ENCODE measurements around the gene ZNF629. TPM values are rescaled to one million over a fixed set of nuclear protein-coding genes. Genes with fewer than 3 reads are reported as not detected.

The ZNF629 gene
- total RNA-seq, 1 experiment from 2014 or later: 15.9 TPM

DNA sequence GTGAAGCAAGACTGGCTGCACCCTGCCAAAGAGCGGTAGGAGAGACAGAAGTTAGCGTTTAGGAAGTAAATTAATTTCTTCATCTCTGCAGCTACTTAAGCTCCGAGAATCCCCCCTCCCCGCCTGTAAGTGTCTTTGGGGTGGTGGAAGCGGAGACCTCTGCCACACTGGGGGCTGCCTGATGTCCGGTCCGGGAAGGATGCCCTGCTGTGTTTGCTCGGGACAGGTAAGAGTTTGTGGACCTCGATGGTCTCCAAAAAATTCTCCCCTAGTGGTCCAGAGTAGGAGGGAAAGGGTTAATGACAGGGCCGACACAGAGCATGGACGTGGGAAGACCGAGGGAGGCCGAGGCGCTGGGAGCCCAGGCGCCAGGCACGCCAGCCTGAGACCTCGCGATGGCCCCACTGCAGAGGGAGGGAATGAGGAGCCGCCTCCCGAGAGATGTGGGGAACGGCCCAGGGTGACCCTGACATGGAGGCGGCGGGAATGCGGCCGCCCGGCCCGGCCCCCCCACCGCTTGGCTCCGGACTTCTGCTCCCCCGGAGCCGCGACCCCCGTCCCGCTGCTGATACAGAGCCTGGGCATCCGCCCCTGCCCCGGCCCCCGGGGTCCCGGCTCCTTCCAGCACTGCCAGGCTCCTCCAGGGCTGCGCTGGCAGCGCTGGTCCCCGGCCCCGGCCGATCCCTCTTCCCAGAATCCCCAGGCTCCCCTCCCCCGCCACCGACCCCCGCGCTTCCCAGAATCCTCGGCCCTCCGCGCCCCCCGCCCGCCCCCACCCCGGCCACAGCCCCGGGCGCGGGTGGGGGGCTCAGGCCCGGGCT, 680 bp downstream of the ZNF629 start:
- DNase-seq (ENCODE audit: low read depth): no peak

DNA sequence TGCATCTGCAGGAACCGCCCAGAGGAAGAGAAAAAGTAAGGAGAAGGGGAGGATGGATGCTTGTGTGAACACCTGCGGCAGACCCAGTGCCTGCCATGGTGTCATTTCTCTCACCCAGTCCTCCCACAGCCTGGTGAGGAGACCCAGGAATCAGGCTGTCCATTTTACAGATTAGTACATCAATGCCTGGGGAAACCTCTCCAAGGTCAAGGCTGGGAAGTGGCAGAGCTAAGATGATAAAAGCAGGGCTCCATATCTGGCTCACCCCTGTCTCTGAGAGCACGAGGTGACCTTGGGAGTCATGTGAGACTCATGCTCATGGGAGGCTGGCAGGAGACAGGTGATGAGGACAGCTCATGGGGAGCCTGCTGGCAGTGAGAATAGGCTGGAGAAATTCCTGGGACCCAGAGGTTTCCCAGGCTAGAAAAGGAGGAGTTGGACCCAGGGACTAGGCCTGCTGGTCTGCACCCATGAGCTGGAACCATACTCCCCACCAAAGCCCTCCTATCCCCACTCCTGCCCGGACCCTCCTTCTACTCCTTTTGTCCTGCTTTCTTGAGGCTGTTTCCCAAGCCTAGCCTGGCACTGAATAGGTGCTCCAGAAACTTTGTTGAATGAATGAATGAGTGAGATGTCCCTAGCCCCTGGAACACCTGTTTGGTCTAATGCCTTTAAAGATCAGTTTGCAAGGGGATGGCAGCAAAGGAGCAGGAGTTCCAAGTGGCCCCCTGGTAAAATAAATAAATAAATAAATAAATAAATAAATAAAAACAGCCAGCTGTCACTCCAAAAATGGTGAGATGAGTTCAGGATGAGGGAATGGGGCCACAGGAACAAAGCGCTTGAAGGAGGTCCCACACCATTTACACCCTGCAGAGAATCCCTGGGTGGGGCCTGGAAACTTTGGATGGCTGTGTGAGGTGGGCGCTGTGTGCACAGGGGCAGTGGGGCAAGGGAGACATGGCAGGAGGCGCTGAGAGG, 1.6 kb downstream of the ZNF629 start:
- DNase-seq (ENCODE audit: low read depth): no peak

DNA sequence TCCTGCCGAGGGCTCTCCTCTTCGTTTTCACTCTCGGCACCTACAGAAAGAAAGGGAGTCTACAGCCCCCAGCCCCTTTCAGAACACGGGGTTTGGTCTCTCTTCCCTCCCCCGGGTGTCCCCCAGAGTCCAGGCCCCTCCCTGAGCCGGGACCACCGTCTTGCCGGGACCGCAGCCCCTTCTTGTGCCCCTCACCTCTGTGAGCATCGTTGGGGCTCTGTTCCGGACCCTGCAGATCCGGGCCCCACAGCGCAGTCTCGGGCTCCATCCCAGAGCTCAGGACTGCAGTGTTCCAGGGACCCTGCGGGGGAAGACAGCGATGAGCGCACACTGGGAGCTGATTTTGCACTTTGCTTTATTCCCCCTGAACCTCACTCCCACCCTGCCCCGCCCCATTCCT, 2.8 kb downstream of the ZNF629 start:
- no peak for DNase-seq (ENCODE audit: low read depth)

DNA sequence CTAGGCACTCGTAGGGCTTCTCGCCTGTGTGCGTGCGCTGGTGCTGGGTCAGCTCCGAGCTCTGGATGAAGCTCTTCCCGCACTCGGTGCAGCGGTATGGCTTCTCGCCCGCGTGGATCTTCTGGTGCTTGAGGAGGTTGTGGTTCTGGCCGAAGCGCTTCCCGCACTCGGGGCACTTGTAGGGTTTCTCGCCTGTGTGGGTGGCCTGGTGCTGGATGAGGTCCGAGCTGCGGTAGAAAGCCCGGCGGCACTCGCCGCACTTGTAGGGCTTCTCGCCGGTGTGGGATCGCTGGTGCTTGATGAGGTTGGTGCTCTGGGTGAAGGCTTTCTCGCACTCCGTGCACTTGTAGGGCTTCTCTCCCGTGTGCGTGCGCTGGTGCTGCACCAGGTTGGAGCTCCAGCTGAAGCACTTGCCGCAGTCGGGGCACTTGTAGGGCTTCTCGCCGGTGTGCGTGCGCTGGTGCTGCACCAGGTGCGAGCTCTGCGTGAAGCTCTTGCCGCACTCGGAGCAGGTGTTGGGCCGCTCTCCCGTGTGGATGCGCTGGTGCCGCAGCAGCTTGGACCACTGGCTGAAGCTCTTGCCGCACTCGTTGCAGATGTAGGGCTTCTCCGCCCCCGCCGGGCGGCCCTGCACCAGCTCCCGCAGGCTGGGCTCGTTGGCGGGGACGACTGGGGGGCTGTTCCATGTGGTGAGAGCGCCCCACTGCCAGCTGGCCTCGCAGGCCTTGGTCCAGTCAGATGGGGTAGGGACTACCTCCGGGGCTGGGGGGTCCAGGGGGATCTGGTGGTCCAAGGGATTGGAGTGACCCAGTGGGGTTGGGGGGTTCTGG, 3.5 kb downstream of the ZNF629 start:
- no peak for DNase-seq (ENCODE audit: low read depth)

DNA sequence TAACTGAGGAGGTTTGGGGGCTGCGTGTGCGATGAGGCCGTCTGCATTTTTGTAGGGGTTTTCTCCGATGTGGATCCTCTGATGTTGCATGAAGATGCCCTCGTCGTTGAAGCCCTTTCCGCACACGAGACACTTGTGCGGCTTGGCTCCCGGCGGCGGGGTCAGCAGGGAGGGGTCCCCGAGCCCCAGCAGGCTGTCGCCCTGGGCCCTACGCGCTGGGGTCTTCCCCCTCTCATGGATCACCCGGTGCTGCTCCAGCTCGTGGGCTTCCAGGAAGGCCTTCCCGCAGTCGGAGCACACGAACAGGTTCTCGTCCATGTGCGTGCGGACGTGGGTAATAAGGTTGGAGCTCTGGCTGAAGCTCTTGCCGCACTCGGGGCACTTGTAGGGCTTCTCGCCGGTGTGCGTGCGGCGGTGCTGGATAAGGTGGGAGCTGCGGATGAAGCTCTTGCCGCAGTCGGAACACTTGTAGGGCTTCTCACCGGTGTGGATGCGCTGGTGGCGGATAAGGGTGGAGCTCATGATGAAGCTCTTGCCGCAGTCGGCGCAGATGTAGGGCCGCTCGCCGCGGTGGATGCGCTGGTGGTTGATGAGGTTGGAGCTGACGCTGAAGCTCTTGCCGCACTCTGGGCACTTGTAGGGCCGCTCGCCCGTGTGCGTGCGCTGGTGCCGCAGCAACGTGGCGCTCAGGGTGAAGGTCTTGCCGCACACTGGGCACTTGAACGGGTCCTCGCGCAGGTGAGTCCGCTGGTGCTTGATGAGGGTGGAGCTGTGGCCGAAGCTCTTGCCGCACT, 4.3 kb downstream of the ZNF629 start:
- DNase-seq (ENCODE audit: low read depth): no peak

DNA sequence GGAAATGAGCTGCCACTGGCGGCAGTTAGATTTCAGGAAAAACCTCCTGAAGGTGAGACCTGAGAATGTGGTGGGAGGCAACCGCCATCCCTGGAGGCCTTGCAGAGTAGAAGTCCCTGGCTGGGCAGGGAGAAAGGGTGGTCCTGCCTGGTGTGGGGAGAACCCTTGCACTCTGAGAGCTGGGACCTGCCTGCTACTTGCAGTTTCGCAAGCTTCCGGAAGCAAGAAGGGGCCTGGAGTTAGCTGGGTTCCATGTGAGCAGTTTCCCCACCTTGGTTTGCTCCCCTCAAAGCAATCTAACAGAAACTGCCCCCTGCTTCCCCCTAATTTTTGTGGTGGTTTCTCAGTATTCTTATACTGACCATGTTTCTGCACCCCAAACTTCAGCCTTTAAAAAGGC, 6.5 kb downstream of the ZNF629 start:
- DNase-seq (ENCODE audit: low read depth): no peak

DNA sequence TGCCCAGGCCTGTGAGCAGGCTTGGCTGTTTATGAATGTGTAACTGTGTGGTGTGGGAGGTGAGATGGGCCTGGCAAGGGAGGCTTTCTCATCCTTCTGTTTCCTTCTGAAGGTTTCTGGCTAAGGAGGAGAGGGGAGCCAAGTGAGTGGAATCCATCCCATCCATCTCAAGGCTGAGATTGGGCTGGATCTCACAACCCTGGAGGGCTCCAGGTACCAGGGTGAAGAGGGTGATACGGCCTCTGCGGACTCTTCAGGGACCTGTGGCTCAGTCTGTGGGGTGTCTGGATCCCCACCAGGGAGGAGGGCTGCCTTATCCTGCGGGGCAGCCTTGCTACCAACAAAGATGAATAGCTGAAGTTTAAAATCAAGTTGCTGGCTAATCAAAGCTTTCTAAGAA, 7.0 kb downstream of the ZNF629 start:
- DNase-seq (ENCODE audit: low read depth): no peak

DNA sequence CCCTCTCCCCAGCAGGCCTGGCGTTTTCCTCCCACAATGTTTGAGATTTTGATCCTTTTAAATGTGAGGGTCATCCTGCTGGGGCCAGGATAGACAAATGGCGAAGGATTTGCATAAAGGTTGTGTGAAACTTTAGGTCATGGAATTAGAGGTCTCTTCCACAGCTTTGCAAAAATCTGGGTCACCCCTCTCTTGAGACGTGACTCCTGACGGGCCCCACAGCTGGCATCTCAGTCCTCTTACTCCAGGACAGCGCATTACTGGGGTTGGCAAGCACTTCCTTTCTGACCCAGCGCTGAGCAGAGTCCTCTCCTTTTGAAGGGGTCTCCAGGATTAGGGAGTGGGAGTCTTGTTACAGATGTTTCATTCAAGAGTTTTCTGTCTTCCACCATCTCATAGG, 7.4 kb downstream of the ZNF629 start:
- no peak for DNase-seq (ENCODE audit: low read depth)

DNA sequence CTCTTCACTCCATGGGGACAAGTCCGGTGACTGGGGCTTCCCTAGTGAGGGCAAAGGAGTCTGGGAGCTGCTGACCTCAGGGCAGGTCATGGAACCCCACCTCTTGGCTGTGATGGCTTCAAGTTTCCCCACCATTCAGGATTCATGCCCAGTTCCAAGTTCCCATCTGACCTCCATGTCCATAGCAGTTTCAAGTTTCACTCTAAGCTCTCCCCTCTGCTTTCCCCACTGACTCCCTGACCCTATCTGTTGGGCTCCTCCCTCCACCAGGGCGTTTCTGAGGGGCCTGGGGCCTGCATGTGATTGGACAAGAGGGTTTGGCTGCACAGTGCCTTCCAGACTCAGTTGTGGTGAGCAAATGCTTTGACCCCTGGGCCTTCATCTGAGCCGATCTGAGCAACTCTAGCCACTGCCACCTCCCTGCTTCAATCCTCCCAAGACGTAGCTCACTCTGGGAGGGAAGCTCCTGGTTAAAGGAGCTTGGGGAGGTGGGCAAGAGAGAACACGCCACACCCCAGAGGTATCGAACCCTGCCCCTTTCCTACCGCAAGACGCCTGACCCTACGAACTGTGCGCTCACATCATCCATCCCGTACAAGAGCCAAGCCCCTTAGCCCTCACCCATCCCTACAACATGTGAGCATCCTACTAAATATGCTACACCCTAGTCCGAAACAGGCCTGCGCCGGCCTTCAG, 8.3 kb downstream of the ZNF629 start:
- no peak for DNase-seq (ENCODE audit: low read depth)

DNA sequence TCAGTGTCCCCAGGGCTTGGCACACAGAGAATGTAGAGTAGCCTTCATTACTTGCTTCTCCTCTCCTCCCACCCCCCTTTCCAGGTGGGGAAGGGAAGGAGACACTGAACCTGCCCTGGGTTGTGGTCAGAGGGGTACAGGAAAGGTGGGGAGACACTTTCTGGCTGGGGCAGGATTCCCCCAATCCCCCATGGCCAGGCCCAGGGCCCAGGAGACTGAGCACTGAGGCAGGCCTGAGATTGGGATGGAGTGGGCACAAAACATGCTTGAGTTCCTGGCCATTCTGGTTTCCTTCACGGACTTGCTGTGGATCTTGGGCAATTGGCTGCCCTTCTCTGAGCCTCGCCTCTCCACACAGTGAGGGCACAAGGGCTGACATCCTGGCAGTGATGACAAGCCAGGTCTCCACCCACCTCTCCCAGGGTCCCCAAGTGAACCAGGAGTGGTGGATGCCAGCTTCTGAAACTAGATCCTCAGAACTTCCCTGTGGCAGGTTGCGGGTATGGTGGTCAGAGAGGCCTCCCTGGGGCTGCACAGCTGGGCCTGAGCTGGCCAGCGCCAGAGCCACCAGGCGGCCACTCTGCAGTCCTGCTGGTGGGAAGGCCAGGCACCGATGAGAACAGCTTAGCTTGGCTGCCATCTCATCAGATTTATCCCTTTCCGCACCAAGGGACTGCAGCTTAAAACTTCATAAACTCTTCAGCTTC, 9.3 kb downstream of the ZNF629 start:
- no peak for DNase-seq (ENCODE audit: low read depth)

DNA sequence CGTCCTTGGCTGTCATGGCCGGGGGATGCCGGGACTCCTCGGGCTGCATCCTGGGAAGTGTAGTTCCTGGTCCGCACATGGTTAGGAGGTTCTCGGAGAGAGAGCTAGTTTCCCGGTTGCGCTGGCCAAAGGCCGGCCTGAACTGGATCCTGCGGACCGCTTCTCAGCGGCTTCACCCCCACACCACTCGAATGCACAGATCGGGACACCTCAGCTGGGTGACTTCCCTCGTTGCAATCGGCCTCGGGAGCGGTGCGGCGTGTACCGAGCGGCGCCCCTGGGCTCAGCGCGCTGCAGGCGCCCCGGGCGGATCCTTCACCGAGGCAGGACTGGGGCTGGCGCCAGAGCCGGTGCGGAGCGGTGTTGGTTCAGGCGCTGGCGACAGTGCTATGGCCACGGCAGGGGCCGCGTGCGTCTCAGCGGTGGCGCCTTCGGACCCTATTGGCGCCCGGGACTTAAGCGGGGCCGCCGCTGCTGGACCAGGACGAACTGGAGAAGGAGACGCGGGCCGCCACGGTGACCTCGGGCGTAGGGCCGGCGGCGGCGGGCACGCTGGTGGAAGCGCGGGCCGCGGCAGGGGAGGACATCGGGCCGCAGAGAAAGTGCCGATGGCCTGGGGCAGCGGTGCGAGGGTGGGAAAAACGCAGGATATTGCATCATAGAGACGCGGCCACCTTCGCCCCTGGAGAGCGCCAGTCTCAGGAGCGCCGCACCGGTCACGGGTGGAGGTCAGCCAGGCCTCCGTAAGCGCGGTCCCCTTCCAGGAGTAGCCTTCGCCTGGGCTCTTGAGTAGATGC, 11.4 kb downstream of the ZNF629 start:
- DNase-seq (ENCODE audit: low read depth): peak; percentile 81

DNA sequence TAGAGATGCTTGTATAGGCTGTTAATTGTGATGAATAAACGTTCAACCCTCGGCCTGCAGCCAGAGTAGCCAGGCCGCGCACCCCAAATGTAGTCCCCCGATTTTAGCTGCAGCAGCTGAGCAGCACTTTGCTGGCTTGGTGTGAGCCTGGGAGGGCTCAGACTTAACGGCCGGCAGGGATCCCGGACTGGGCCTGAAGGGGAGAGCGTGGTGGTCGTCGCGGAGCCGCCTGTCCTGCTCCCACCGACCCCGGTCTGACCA, 11.9 kb downstream of the ZNF629 start:
- no peak for DNase-seq (ENCODE audit: low read depth)

DNA sequence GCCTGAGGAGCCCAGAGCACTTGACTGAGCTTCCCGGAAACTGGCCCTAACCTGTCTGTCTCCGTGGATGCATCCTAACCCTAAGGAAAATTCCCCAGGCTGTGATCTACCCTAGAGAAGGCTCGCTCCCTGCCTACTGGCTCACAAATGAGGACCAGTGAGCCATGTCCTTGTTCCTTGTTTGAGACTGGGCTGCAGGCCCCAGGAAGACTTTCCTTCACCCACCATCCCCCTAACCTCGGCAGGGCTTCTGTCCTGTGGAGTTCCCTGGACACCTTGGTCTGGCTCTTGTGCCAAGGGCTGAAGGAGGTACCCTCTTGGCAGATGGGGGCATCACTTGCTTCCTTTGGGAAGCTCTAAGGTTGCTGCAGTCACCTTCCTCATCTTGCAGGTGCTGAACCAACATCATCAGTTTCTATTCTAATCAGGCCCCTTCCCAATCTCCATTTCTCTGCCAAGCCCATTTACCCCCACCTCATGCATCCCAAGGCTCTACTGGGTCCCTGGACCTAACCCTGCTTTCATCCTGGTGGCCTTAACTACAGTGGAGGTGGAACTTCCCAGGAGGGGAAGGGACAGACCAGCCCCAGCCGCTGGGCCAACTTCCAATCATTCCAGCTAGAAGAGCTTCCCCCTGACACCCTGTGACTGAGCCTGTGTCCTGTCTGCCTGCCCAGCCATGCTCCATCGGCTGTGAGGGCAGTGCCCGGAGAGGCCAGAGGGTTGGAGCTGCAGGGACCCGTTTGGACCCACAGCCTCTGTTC, 12.5 kb downstream of the ZNF629 start:
- DNase-seq (ENCODE audit: low read depth): no peak

DNA sequence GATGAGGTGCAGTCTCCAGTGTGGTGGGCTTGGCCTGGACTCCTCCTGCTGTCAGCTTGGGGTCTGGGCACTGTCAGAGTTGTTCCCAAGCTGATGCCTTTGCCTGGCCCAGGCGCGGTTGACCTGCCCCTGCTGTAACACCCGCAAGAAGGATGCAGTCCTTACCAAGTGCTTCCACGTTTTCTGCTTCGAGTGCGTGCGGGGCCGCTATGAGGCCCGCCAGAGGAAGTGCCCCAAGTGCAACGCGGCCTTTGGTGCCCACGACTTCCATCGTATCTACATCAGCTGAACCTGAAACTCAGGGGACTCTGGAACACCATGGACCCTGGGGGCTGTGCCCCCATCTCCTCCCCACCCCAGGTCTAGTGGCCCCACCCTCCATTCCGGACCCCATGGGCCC, 13.2 kb downstream of the ZNF629 start:
- DNase-seq (ENCODE audit: low read depth): no peak

DNA sequence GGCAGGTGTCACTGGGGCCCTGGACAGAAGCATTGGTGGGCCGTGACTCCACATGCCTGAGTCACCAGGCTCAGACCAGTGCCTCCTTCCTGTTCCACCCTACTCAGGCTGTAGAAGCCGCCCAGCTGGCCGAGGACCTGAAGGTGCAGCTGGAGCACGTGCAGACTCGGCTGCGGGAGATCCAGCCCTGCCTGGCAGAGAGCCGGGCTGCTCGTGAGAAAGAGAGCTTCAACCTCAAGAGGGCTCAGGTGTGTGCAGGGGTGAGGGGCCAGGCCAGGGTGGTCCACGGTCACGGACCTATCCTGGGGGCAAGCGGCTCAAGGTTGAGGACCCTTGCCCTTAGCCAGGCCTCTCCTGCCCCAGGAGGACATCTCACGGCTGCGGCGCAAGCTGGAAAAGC, 15.3 kb downstream of the ZNF629 start:
- DNase-seq (ENCODE audit: low read depth): peak; percentile 59

DNA sequence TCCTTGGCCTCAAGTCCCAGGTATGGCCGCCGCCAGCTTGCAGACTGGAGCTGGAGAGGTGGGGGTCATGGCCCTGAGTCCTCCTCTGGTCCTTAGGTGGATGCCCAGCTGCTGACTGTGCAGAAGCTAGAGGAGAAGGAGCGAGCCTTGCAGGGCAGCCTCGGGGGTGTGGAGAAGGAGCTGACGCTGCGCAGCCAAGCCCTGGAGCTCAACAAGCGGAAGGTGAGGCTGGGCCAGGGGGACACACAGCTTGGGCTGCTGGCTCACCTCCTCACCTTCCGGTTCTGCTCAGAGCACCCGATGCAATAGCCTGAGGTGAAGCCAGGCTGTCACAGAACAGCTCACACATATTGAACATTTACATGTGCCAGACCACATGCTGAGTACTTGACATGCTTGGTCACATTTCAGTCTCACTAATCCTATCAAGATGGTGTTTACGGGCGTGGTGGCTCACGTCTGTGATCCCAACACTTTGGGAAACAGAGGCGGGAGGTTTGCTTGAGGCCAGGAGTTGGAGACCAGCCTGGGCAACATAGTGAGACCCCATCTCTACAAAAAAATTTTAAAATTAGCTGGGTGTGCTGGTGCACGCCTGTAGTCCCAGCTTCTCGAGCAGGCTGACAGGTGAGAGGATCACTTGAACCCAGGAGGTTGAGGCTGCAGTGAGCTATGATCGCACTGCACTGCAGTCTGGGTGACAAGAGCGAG, 17.5 kb downstream of the ZNF629 start:
- DNase-seq (ENCODE audit: low read depth): no peak

DNA sequence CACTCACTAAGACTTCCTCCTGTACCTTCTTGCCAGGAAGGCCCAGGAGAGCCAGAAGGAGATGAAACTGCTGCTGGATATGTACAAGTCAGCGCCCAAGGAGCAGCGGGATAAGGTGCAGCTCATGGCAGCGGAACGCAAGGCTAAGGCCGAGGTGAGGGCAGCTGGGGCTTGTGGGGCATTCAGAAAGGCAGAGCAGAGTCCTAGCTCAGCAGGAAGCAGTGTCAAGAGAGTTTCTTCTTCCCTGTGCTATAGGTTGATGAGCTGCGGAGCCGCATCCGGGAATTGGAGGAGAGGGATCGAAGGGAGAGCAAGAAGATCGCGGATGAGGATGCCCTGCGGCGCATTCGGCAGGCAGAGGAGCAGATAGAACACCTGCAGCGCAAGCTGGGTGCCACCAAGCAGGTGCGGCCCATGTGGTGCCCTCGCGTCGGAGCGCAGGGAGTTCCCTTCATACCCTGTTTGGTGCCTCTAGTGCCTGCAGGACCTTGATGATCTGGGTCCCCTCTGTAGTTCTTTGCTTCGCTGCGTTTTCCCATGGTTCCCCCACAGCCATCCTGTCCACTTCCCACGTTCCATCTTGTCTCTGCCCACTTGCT, 18.3 kb downstream of the ZNF629 start:
- no peak for DNase-seq (ENCODE audit: low read depth)
